ENCODE results near the gene OR4D2. TPM values are rescaled to one million over a fixed set of nuclear protein-coding genes. Genes with fewer than 3 reads are reported as not detected.

Gene OR4D2
- total RNA-seq = not detected in 2 replicates

GRCh38 chr17:58166682-58167081 is at the start of gene OR4D2:
Gene OR4D2 (plus strand): TSS chr17:58166982. CDS start chr17:58169656, 2,674 bp downstream.

GRCh38 chr17:58147930-58148434 is 18.8 kb upstream of the OR4D2 start, which contains the start of gene OR4D1:
Gene OR4D1 (plus strand): TSS chr17:58148384. CDS start chr17:58155154, 6,770 bp downstream.

GRCh38 chr17:58192612-58193011 is 25.8 kb downstream of the OR4D2 start, which contains the start of gene EPX:
Gene EPX (plus strand): TSS chr17:58192726. CDS start chr17:58192847, 121 bp downstream.

GRCh38 chr17:58219007-58219788 is 52.4 kb downstream of the OR4D2 start, which contains the start of gene MKS1:
Gene MKS1 (minus strand): TSS chr17:58219255. CDS start chr17:58219230, 25 bp downstream.

Other genes starting within 250 kb of the OR4D2 start
- 8.1 and 12.1 TPM in 2 replicates for gene CUEDC1, start 211.6 kb upstream of the OR4D2 start, total RNA-seq
- 28.3 and 31.0 TPM in 2 replicates for gene VEZF1, start 178.7 kb upstream of the OR4D2 start, total RNA-seq
- gene SRSF1, start 159.7 kb upstream of the OR4D2 start, total RNA-seq = 372 and 373 TPM in 2 replicates
- 16.8 and 30.3 TPM in 2 replicates for gene DYNLL2, start 83.6 kb upstream of the OR4D2 start, total RNA-seq
- gene OR4D1, start 18.6 kb upstream of the OR4D2 start, total RNA-seq = not detected in 2 replicates
- gene EPX, start 25.7 kb downstream of the OR4D2 start, total RNA-seq = not detected in 2 replicates
- gene MKS1, start 52.3 kb downstream of the OR4D2 start, total RNA-seq = 13.2 and 14.2 TPM in 2 replicates
- not detected in 2 replicates for gene LPO, start 71.6 kb downstream of the OR4D2 start, total RNA-seq
- gene MPO, start 114.0 kb downstream of the OR4D2 start, total RNA-seq = 0.09 TPM in 1 of 2 replicates, not detected in the other
- 0.43 and 0.65 TPM in 2 replicates for gene TSPOAP1, start 161.8 kb downstream of the OR4D2 start, total RNA-seq
- 34.7 and 41.0 TPM in 2 replicates for gene SUPT4H1, start 185.2 kb downstream of the OR4D2 start, total RNA-seq